Right atrium auricular region (tissue), 2 donors: Measurements from ENCODE around the gene MAPK8. TPM values are rescaled to one million over a fixed set of nuclear protein-coding genes. Genes with fewer than 3 reads are reported as not detected.

Source experiments
- DNase-seq: peaks from one replicate; pipeline ENCODE4 v3.0.0-alpha.2; 2019; ENCODE audit warnings: low spot score
- H3K27ac ChIP-seq, 2 donors: fragments of 200-600 bp; sonication (generic); 1 replicate in 1 of 2; 2 replicates in 1 of 2; pipeline ENCODE4 v1.5.1; 2016 to 2019
- H3K27me3 ChIP-seq, 2 donors: fragments of 200-600 bp; sonication (generic); one replicate each; pipeline versions ENCODE4 v1.5.1 to v1.6.0; 2017 to 2019
- H3K36me3 ChIP-seq: fragments of 200-600 bp; sonication (generic); one replicate; pipeline ENCODE4 v1.5.1; 2016
- H3K4me1 ChIP-seq, 2 donors: fragments of 200-600 bp; sonication (generic); one replicate each; pipeline versions ENCODE4 v1.5.1 to v1.6.0; 2017 to 2019
- H3K4me3 ChIP-seq, 2 donors: fragments of 200-600 bp; sonication (generic); 1 replicate in 1 of 2; 2 replicates in 1 of 2; pipeline ENCODE4 v1.5.1; 2017 to 2019; ENCODE audit warnings: mild to moderate bottlenecking in 1 of 2, moderate library complexity in 1 of 2
- H3K9me3 ChIP-seq, 2 donors: fragments of 200-600 bp; sonication (generic); one replicate each; pipeline ENCODE4 v1.5.1; 2019
- total RNA-seq, 2 donors: library from RNA; depleted of rRNA; stranded (reverse); fragments of >200 nt; gene quantifications; one replicate each; pipeline ENCODE4 v1.1.0, GENCODE V29; 2016
- TF ChIP-seq, protein P1 (sequence below), 2 donors: fragments of 200-600 bp; sonication (generic); IDR thresholded peaks; one replicate each; pipeline ENCODE4 v1.5.1; 2019; ENCODE audit warnings: antibody characterized with exemption in 2 of 2

The MAPK8 gene
- total RNA-seq, 2 donors from 2014 or later, result 22.3 to 26.5 TPM

DNA sequence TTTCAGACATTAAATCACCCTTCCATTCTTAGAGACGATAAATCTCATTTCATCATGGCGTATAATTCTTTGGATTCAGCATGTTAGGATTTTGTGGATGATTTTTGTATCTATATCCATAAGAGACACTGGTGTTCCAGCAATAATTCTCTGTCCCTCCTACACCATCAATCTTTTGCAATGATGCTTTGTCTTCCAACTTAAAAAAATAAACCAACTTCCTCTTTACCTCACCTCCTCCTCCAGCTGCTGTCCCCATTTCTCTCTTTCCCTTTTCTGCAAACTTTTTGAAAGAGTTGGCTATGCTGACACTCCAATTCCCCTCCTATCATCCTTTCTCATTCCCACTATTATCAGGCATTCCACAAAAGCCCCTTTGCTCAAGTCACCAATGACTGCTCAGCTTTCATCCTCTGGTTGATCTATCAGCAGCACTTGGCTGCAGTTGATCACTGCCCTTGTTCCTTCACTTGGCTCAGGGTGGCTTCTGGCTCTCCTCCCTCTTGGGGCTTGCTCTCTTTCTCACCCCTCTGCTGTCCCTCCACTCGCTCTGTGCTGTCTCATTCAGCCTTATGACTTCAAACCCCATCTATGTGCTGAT, 168.4 kb downstream of the MAPK8 start:
- no peaks in the 10 kb centered on the region for H3K27me3 ChIP-seq
- H3K9me3 ChIP-seq, result peaks cover 0 to 4% of the 10 kb centered on the region in 2 donors
- H3K27ac ChIP-seq, result no peak overlapping the region
- no peak overlapping the region for H3K4me3 ChIP-seq
- peak; percentile 30 for DNase-seq
- TF ChIP-seq, protein P1, sequence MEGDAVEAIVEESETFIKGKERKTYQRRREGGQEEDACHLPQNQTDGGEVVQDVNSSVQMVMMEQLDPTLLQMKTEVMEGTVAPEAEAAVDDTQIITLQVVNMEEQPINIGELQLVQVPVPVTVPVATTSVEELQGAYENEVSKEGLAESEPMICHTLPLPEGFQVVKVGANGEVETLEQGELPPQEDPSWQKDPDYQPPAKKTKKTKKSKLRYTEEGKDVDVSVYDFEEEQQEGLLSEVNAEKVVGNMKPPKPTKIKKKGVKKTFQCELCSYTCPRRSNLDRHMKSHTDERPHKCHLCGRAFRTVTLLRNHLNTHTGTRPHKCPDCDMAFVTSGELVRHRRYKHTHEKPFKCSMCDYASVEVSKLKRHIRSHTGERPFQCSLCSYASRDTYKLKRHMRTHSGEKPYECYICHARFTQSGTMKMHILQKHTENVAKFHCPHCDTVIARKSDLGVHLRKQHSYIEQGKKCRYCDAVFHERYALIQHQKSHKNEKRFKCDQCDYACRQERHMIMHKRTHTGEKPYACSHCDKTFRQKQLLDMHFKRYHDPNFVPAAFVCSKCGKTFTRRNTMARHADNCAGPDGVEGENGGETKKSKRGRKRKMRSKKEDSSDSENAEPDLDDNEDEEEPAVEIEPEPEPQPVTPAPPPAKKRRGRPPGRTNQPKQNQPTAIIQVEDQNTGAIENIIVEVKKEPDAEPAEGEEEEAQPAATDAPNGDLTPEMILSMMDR (IDR thresholded peaks at IDR 0.05), result no peak
- H3K4me1 ChIP-seq, result no peaks in the 10 kb centered on the region
- no peaks in the 10 kb centered on the region for H3K36me3 ChIP-seq

DNA sequence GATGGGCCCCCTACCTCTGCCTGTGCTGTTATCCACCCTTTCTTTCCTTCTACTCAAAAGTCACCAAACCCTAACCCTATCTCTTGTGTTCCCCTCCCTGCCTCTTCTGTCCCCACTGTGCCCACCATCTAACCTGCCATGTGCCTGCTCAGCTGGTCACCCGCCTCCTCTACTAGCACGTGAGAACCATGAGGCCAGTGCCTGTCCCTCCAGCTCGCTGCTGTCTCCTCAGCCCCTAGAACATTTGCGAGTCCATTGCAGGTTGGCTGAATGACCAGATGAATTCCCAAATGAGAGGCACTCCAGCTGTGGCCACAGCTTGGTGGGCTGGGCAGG, 169.4 kb downstream of the MAPK8 start:
- H3K27me3 ChIP-seq, result no peaks in the 10 kb centered on the region
- H3K9me3 ChIP-seq, result peaks cover 0 to 4% of the 10 kb centered on the region in 2 donors
- no peak overlapping the region for H3K27ac ChIP-seq
- no peak overlapping the region for H3K4me3 ChIP-seq
- DNase-seq, result peak; percentile 42
- TF ChIP-seq, protein P1 (IDR thresholded peaks at IDR 0.05), result no peak
- H3K4me1 ChIP-seq, result no peaks in the 10 kb centered on the region
- H3K36me3 ChIP-seq, result no peaks in the 10 kb centered on the region

DNA sequence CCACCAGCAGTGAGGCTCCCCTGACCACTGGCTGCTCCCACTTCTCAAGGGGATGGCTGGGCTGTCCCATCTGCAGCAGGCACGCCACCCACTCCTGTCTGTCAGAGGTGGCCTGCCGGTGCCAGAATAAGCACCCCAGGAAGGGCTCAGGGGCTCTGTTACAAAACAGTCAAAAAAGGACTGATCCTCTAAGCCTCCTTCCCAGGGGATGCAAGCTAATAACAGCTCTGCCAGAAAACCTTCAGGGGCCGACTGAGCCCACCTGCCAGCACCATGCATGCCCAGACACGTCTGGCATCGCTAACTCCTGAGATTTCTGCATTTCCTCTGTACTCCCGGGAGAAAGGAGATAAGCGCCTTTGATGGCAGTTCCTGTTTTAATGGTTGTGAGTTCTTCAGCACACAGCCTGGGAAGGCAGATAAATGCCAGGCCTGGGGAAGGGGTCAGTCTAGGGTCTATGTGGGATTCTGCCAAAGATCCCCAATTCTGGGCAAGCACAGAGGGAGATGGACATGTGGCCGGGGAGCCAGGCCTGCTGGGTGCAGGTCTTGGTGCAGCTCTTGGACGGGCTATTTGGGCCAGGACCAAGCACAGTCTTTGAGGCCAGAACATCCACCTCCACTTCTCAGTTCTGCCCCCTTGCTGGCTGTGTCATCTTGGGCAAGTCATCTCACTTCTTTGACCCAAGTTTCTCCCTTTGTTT, 170.0 kb downstream of the MAPK8 start:
- Histone ChIP-seq H3K4me3 (no peak overlapping the region), H3K36me3 (no peaks in the 10 kb centered on the region), H3K4me1 (no peaks in the 10 kb centered on the region), H3K27me3 (no peaks in the 10 kb centered on the region), H3K9me3 (peaks cover 0 to 4% of the 10 kb centered on the region in 2 donors), H3K27ac (no peak overlapping the region)
- peak; percentile 36 for DNase-seq
- TF ChIP-seq, protein P1 (IDR thresholded peaks at IDR 0.05), result no peak

DNA sequence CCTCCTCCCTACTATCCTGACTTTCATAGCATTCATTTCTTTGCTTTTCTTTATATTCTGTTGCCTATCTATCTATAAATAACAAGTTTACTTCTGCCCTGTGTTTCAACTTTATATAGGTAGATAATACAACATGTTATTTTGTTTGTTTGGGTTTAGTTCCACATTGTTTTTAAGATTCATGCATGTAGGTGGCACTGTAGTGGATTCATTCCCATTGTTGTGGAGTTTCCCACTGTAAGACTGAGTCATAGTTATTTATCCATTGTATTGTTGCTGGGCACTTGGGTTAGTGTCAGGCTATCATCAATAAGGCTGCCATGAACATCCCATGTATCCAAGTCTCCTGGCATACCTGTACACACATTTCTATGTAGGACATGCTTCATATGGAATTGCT, 170.7 kb downstream of the MAPK8 start:
- H3K27ac ChIP-seq, result no peak overlapping the region
- H3K27me3 ChIP-seq, result no peaks in the 10 kb centered on the region
- no peak for DNase-seq
- H3K4me1 ChIP-seq, result no peaks in the 10 kb centered on the region
- TF ChIP-seq, protein P1 (IDR thresholded peaks at IDR 0.05), result no peak
- no peaks in the 10 kb centered on the region for H3K36me3 ChIP-seq
- peaks cover 0 to 4% of the 10 kb centered on the region in 2 donors for H3K9me3 ChIP-seq
- no peak overlapping the region for H3K4me3 ChIP-seq

DNA sequence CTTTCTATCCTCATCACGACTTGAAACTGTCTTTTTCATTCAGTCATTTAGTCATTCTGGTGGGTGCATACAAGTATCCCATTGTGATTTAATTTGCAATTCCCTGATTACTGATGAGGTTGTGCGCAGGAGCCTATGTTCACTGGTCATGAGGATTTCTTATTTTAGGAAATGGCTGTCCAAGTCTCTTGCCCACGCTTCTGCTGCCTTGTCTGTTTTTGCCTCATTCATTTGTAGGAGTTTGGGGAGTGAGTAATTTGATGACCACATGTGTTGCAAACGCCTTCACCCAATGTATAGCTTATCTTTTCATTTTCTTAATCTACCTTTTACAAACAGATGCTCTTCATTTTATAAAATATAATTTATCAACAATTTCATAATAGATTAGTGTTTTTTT, 171.1 kb downstream of the MAPK8 start:
- H3K4me3 ChIP-seq, result no peak overlapping the region
- no peak overlapping the region for H3K27ac ChIP-seq
- DNase-seq, result peak; percentile 18
- H3K4me1 ChIP-seq, result no peaks in the 10 kb centered on the region
- peaks cover 0 to 4% of the 10 kb centered on the region in 2 donors for H3K9me3 ChIP-seq
- no peaks in the 10 kb centered on the region for H3K36me3 ChIP-seq
- H3K27me3 ChIP-seq, result no peaks in the 10 kb centered on the region
- TF ChIP-seq, protein P1 (IDR thresholded peaks at IDR 0.05), result no peak
